HG03558 (cell line): ENCODE results near the gene TTBK2.
"Not testable (repeated sequence)": the region's sequence is repeated elsewhere in the genome, so short reads cannot be mapped to it uniquely, and the experiment has no call there.

Experiments
- ATAC-seq: cut with Tn5 transposase; IDR thresholded peaks from one replicate; pipeline ENCODE4 v1.9.1; 2021; ENCODE audit warnings: moderate number of reproducible peaks; ENCODE audit not compliant: unreplicated experiment; ENCODE audit errors: extremely low read depth

TTBK2 gene

DNA sequence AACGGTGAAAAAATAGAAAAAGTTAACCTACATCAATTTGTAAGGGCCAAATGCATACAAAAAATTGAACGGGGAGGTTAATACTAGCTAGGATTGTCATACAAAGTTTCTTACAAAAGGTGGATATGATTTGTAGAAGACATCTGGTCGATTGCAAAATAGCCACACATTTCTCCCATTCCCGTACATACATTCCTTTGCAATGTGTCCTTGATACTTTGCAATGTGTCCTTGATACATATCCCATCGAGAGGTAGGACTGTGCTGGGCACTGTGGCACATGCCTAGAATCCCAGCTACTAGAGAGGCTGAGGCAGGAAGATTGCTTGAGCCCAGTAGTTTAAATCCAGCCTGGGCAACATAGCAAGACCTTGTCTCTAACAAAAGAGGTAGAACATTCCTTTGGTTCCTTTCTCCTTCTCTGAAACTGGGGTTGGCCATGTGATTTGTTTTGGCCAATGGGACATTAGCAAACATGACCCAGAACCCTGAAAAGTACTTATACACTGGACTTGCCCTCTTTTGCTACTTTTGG is 9.5 kb downstream of the TTBK2 start:
- no peak for ATAC-seq

DNA sequence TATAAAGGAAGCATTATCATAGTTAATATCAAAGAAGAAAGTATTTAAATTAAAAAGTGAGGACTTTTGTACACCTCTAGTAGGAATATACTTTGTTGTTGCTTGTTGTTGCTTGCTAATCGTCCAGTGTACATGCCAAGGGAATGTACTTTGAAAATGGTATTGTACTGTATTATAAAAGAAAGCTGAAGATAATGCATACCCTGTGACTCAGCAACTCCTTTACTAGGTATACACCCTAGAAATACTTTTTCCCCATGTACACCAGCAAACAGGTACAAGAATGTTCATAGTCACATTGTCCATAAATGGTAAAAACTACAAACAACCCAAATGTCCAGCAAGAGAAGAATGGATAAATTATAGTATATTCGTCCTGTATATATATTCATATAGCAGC is 12.0 kb downstream of the TTBK2 start:
- no peak for ATAC-seq

GRCh38 chr15:42903388-42904324 is 16.9 kb downstream of the TTBK2 start:
- no peak for ATAC-seq

DNA sequence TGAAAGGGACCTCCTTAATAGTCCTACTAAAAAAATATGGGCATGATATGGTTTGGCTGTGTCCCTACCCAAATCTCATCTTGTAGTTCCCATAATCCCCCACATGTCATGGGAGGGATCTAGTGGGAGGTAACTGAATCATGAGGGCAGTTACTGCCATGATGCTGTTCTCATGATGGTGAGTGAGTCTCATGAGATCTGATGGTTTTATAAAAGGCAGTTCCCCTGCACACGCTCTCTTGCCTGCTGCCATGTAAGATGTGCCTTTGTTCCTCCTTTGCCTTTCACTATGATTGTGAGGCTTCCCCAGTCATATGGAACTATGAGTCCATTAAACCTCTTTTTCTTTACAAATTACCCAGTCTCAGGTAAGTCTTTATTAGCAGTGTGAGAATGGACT is 26.7 kb downstream of the TTBK2 start:
- not testable (repeated sequence) for ATAC-seq

- ATAC-seq = no peak
These were observed 29.0 kb downstream of the TTBK2 start for GRCh38 chr15:42891569-42891968.

GRCh38 chr15:42890161-42890913 is 30.2 kb downstream of the TTBK2 start:
- ATAC-seq = no peak

GRCh38 chr15:42887384-42887783 is 33.2 kb downstream of the TTBK2 start:
- not testable (repeated sequence) for ATAC-seq

DNA sequence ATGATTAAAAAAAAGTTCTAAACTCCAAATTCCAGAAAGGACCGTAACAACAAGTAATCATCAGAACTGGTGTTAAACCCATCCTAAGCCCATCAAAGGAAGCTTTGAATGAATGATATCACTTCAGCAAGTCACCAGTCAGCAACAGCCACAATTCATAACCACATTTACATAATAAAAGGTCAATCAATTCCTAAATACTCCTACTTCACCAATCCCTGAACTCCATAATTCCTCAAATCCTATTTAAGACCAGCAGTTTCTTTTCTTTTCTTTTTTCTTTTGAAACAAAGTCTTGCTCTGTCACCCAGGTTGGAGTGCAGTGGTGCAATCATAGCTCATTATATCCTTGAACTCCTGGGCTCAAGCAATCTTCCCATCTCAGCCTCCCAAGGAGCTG is 40.5 kb downstream of the TTBK2 start:
- ATAC-seq = no peak

- no peak for ATAC-seq
These were observed 41.1 kb downstream of the TTBK2 start for GRCh38 chr15:42879443-42879842.

DNA sequence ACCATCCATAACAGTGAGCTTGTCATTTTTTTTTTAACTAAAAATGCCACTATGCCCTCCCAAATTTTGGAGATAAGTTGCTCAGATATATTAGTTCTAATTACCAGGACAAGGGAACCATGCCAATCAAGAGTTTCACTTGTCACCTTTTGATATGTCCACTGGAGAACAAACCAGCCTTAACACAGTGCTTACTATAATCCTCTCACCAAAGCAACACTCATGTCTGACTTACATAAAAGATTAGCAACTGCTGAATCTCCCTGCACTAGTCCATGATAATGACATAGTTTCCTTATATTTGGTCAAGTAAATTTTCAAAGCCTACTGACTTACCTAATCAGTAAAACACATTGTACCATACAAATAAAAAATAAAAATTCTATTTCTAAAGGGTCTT is 44.4 kb downstream of the TTBK2 start:
- ATAC-seq = no peak

DNA sequence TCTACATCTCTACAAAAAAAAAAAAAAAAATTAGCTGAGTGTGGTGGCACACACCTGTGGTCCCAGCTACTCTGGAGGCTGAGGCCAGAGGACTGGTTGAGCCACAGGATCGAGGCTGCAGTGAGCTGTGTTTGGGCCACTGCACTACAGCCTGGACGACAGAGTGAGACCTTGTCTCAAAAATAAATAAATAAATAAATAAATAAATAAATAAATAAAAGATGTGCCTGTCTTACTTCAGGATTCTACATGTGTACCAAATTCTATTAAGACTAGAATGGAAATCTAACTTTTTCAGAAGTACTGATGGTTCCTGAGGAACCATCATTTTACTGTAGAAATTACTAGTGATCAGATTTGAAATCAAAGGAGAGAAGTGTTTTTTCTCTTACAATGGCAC is 51.9 kb downstream of the TTBK2 start:
- ATAC-seq = no peak

GRCh38 chr15:42863572-42864239 is 56.9 kb downstream of the TTBK2 start:
- ATAC-seq = no peak

GRCh38 chr15:42858999-42859789 is 61.4 kb downstream of the TTBK2 start:
- ATAC-seq = no peak

GRCh38 chr15:42858540-42858939 is 62.0 kb downstream of the TTBK2 start:
- ATAC-seq = no peak

DNA sequence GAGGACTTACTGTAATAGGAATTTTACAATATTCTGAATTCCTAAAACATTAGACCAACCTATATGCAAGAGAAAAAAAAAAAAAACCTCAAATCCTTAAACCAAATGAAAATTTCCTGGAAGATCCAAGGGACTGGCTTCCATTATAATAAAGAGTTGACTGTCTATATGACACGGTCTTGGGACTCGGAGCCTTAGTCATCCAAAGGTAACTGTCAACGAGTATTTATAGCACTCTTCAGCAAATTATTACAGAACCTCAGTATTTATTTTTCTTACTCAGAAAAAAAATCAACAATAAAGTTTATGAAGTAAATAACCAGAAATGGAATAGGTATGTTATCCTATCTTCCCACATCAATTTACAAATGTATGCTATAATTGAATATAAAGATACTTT is 66.0 kb downstream of the TTBK2 start:
- no peak for ATAC-seq

GRCh38 chr15:42849836-42850235 is 70.7 kb downstream of the TTBK2 start:
- no peak for ATAC-seq

DNA sequence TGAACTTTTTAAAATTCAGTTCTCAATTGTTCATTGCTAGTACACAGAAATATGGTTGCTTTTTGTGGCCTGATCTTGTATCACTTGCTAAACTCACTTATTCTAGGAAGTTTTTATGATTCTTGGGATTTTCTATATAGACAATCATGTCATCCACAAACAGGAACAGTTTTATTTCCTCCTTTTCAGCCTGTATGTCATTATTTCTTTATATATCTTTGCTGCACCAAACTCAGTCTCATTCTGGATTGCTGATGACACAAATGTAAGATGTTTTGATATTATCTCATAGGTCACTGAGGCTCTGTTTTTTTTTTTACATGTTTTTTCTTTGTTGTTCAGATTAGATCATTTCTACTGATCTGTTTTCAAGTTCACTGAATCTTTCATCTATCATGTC is 71.7 kb downstream of the TTBK2 start:
- ATAC-seq = no peak

GRCh38 chr15:42846647-42847046 is 73.9 kb downstream of the TTBK2 start:
- no peak for ATAC-seq

- no peak for ATAC-seq
These were observed 75.0 kb downstream of the TTBK2 start for GRCh38 chr15:42845581-42845980.

GRCh38 chr15:42843699-42844098 is 76.9 kb downstream of the TTBK2 start:
- ATAC-seq = no peak
